Measurements from ENCODE around the gene LMNA. TPM values are rescaled to one million over a fixed set of nuclear protein-coding genes. Genes with fewer than 3 reads are reported as not detected.

LMNA gene
- total RNA-seq, 1 experiment from 2014 or later: 51.0 TPM

- Histone ChIP-seq H2BK120ac (ENCODE audit: low read depth, low read length, poor library complexity, severe bottlenecking) (no peak overlapping the region), H3K4me2 (ENCODE audit: insufficient read depth, insufficient read length, low read length) (no peak overlapping the region), H3K23ac (ENCODE audit: insufficient read length, low read depth, low read length) (no peak overlapping the region), H3K18ac (ENCODE audit: insufficient read length, low read depth, low read length) (no peak overlapping the region), H3K14ac (ENCODE audit: insufficient read depth, low read length) (no peak overlapping the region), H3K23me2 (ENCODE audit: insufficient read length, low read depth, low read length, poor library complexity, severe bottlenecking) (no peaks in the 10 kb centered on the region), H2AK5ac (ENCODE audit: insufficient read length, low read length) (no peak overlapping the region), H3K4ac (ENCODE audit: low read depth, low read length) (no peak overlapping the region), H3K4me1 (ENCODE audit: insufficient read depth, low read length) (peaks cover 3% of the 10 kb centered on the region; the same call in 1 of the 2 replicates), H3K27ac (ENCODE audit: insufficient read length, low read depth, low read length) (no peak overlapping the region), H4K8ac (replicated peaks; ENCODE audit: insufficient read length, low read depth, low read length) (no peak overlapping the region), H3K9ac (ENCODE audit: extremely low read depth, insufficient read length, low read length) (no peak overlapping the region), H3K56ac (ENCODE audit: insufficient read length, low read depth, low read length) (no peak overlapping the region), H3K27me3 (ENCODE audit: insufficient read depth, low read length) (no peaks in the 10 kb centered on the region), H2BK15ac (ENCODE audit: low read depth, low read length) (no peak overlapping the region), H3K79me2 (ENCODE audit: insufficient read depth, low read length) (no peaks in the 10 kb centered on the region), H4K20me1 (ENCODE audit: control insufficient read depth, insufficient read depth, insufficient read length) (no peaks in the 10 kb centered on the region), H3T11ph (ENCODE audit: low read length) (no peak overlapping the region), H2BK12ac (ENCODE audit: insufficient read length, low read depth, low read length) (no peak overlapping the region), H2AFZ (ENCODE audit: low read length) (no peak overlapping the region), H3K9me3 (ENCODE audit: control insufficient read depth, low read depth, low read length) (no peaks in the 10 kb centered on the region), H4K5ac (ENCODE audit: insufficient read length, low read depth, low read length) (no peak overlapping the region), H4K91ac (ENCODE audit: insufficient read length, low read depth, low read length) (no peak overlapping the region), H2BK20ac (ENCODE audit: low read depth, low read length, poor library complexity, severe bottlenecking) (no peak overlapping the region), H3K79me1 (ENCODE audit: insufficient read depth, low read depth, low read length, poor library complexity, severe bottlenecking) (no peaks in the 10 kb centered on the region), H2BK5ac (ENCODE audit: insufficient read length, low read length) (no peak overlapping the region)
- DNase-seq: no peak
- Mint-ChIP-seq H3K4me3 (no peak overlapping the region; a peak in 1 of 5 replicates), H3K9me3 (no peaks in the 10 kb centered on the region), H3K27ac (no peak overlapping the region), H3K4me1 (peaks cover 3 to 7% of the 10 kb centered on the region in 2 experiments), H3K27me3 (ENCODE audit: low read depth) (no peaks in the 10 kb centered on the region), H3K36me3 (ENCODE audit: insufficient read depth in 1 of 3, low read depth in 3 of 3) (peaks cover 19 to 61% (median 56%) of the 10 kb centered on the region in 3 experiments)
- WGBS (ENCODE audit: extremely low coverage, insufficient read length, low lambda C conversion rate): no CpG with 5 or more reads among the region's 18 CpGs
- TF ChIP-seq CTCF (conservative IDR thresholded peaks at IDR 0.05): no peak
These were observed 20.4 kb downstream of the LMNA start for GRCh38 chr1:156134716-156135435.

Data from H9 (cell line).